Nucleus accumbens (tissue), 56 donors: Measurements from ENCODE around the gene CFL2.
A peak's percentile ranks its signal among the peaks of the same experiment; 100 is the strongest.

Source experiments
- DNase-seq, 56 donors: peaks; one replicate each; lab custom pipeline; 2025; lab: John Stamatoyannopoulos, UW

The CFL2 gene

GRCh38 chr14:34678306-34678705 is 36.1 kb downstream of the CFL2 start:
- DNase-seq = peak in 11 of 56 donors; percentile 0 to 28 (median 12)

GRCh38 chr14:34676516-34677211 is 37.7 kb downstream of the CFL2 start:
- DNase-seq = no peak

- no peak for DNase-seq
Observed at GRCh38 chr14:34673702-34674101, 40.7 kb downstream of the CFL2 start.

- DNase-seq = no peak
Observed at GRCh38 chr14:34671716-34672115, 42.7 kb downstream of the CFL2 start.

- DNase-seq = no peak
Observed at GRCh38 chr14:34668111-34668510, 46.3 kb downstream of the CFL2 start.

- no peak for DNase-seq
Observed at GRCh38 chr14:34667007-34667406, 47.4 kb downstream of the CFL2 start.

GRCh38 chr14:34665785-34666435 is 48.5 kb downstream of the CFL2 start:
- no peak for DNase-seq

- no peak for DNase-seq
Observed at GRCh38 chr14:34662561-34663088, 51.8 kb downstream of the CFL2 start.

- DNase-seq = no peak
Observed at GRCh38 chr14:34660796-34661195, 53.6 kb downstream of the CFL2 start.
